Activated CD8-positive, alpha-beta T cell treated with anti-CD3 and anti-CD28 coated beads for 36 hours (primary cell): ENCODE data around the gene MAGIX. TPM values are rescaled to one million over a fixed set of nuclear protein-coding genes. Genes with fewer than 3 reads are reported as not detected.
"Not testable (repeated sequence)": the region's sequence is repeated elsewhere in the genome, so short reads cannot be mapped to it uniquely, and the experiment has no call there.

Experiments
- ATAC-seq: fragments of 200-7000 bp; cut with Tn5 transposase; one replicate; pipeline ENCODE4 v1.10.0; 2021; ENCODE audit warnings: mild to moderate bottlenecking, moderate library complexity
- CTCF ChIA-PET: fragments of 350-600 bp; sonication (Branson Sonifier 250); formaldehyde crosslinking; loops from one replicate; lab custom pipeline; 2021; ENCODE audit warnings: antibody characterized with exemption; lab: Charles Lee
- POLR2A ChIA-PET: fragments of 350-600 bp; sonication (Branson Sonifier 250); formaldehyde crosslinking; loops from one replicate; lab custom pipeline; 2021; ENCODE audit warnings: antibody characterized with exemption; lab: Charles Lee
- DNase-seq: peaks from one replicate; pipeline ENCODE4 v3.0.0-alpha.2; 2020
- H3K27ac Mint-ChIP-seq: one replicate; pipeline ENCODE4 v1.8.0; 2021; ENCODE audit warnings: mild to moderate bottlenecking, mixed read lengths
- H3K27me3 Mint-ChIP-seq: one replicate; pipeline ENCODE4 v1.8.0; 2021; ENCODE audit warnings: mixed read lengths
- H3K36me3 Mint-ChIP-seq: one replicate; pipeline ENCODE4 v1.8.0; 2021; ENCODE audit warnings: low read depth, mixed read lengths
- H3K4me1 Mint-ChIP-seq: one replicate; pipeline ENCODE4 v1.8.0; 2021; ENCODE audit warnings: low read depth, mixed read lengths
- H3K4me3 Mint-ChIP-seq: one replicate; pipeline ENCODE4 v1.8.0; 2021; ENCODE audit warnings: mild to moderate bottlenecking, moderate library complexity, mixed read lengths
- H3K9me3 Mint-ChIP-seq: one replicate; pipeline ENCODE4 v1.8.0; 2021; ENCODE audit warnings: mixed read lengths
- CTCF ChIP-seq: fragments of 200-600 bp; IDR thresholded peaks from one replicate; pipeline ENCODE4 v1.8.0; 2022; ENCODE audit warnings: antibody characterized with exemption, mild to moderate bottlenecking
- intact Hi-C: fragments of 100-400 bp; cut with micrococcal nuclease; formaldehyde crosslinking; loops from one replicate; pipeline ENCODE4 v1.10.0; 2022
- total RNA-seq, 2 experiments: library from RNA; stranded (reverse); gene quantifications; one replicate each; pipeline ENCODE4 v1.2.3, GENCODE V29; 2021

The MAGIX gene
- total RNA-seq, 2 experiments from 2014 or later = 0.54 to 0.87 TPM

- peaks cover 23% of the 10 kb centered on the region for H3K4me1 Mint-ChIP-seq
- no peaks in the 10 kb centered on the region for H3K9me3 Mint-ChIP-seq
- TF ChIP-seq CTCF = no peak
- intact Hi-C loops = no loop called here
- no peaks in the 10 kb centered on the region for H3K27me3 Mint-ChIP-seq
- H3K4me3 Mint-ChIP-seq = peak overlapping the region; percentile 85
- ATAC-seq (peak; percentile 81), DNase-seq (peak; percentile 89)
- POLR2A ChIA-PET = interaction anchor here (1.4 to 1.5 kb wide), 2 partner anchors 11 to 13 kb away, joined by 3 to 6 read pairs; no protein-coding TSS in a partner anchor
- CTCF ChIA-PET = interaction anchor here (0.8 to 2.0 kb wide), 2 partner anchors 16 to 19 kb away, joined by 3 to 6 read pairs; no protein-coding TSS in a partner anchor
- H3K36me3 Mint-ChIP-seq = peaks cover 31% of the 10 kb centered on the region
- H3K27ac Mint-ChIP-seq = peak overlapping the region; percentile 93
These were observed 9.8 kb downstream of the MAGIX start for GRCh38 chrX:49172280-49172780.

GRCh38 chrX:49173544-49173943 is 11.0 kb downstream of the MAGIX start:
- H3K27ac Mint-ChIP-seq, CTCF ChIA-PET, H3K9me3 Mint-ChIP-seq, H3K27me3 Mint-ChIP-seq, intact Hi-C loops, ATAC-seq, DNase-seq: not testable (repeated sequence)
- peaks cover 35% of the 10 kb centered on the region for H3K36me3 Mint-ChIP-seq
- H3K4me3 Mint-ChIP-seq = peak overlapping the region; percentile 85
- POLR2A ChIA-PET = interaction anchor here (1.5 to 1.6 kb wide), 2 partner anchors 9 to 12 kb away, joined by 6 read pairs; no protein-coding TSS in a partner anchor
- H3K4me1 Mint-ChIP-seq = peaks cover 19% of the 10 kb centered on the region

GRCh38 chrX:49174723-49175122 is 12.2 kb downstream of the MAGIX start:
- H3K4me3 Mint-ChIP-seq = no peak overlapping the region
- peaks cover 41% of the 10 kb centered on the region for H3K36me3 Mint-ChIP-seq
- H3K9me3 Mint-ChIP-seq = no peaks in the 10 kb centered on the region
- intact Hi-C loops = no loop called here
- peaks cover 19% of the 10 kb centered on the region for H3K4me1 Mint-ChIP-seq
- H3K27me3 Mint-ChIP-seq = no peaks in the 10 kb centered on the region
- ATAC-seq (no peak), DNase-seq (no peak)
- POLR2A ChIA-PET = interaction anchor here (1.6 kb wide), 1 partner anchor 8 kb away, joined by 6 read pairs; no protein-coding TSS in a partner anchor
- no peak overlapping the region for H3K27ac Mint-ChIP-seq
- no peak for TF ChIP-seq CTCF
- CTCF ChIA-PET = no interaction called here

- Mint-ChIP-seq H3K4me1 (peaks cover 19% of the 10 kb centered on the region), H3K27ac (no peak overlapping the region), H3K9me3 (no peaks in the 10 kb centered on the region), H3K36me3 (peaks cover 46% of the 10 kb centered on the region), H3K4me3 (no peak overlapping the region), H3K27me3 (no peaks in the 10 kb centered on the region)
- ChIA-PET POLR2A (interaction anchor here (1.5 kb wide), 1 partner anchor 9 kb away, joined by 3 read pairs; no protein-coding TSS in a partner anchor), CTCF (no interaction called here)
- intact Hi-C loops = no loop called here
- peak; percentile 31 for DNase-seq
- TF ChIP-seq CTCF = no peak
- ATAC-seq = no peak
These were observed 13.1 kb downstream of the MAGIX start for GRCh38 chrX:49175435-49176274.

GRCh38 chrX:49176421-49177326 is 14.1 kb downstream of the MAGIX start:
- peaks cover 19% of the 10 kb centered on the region for H3K4me1 Mint-ChIP-seq
- no peak overlapping the region for H3K27ac Mint-ChIP-seq
- intact Hi-C loops = no loop called here
- no peak for TF ChIP-seq CTCF
- ChIA-PET CTCF (no interaction called here), POLR2A (interaction anchor here (1.5 kb wide), 1 partner anchor 10 kb away, joined by 3 read pairs; no protein-coding TSS in a partner anchor)
- no peaks in the 10 kb centered on the region for H3K9me3 Mint-ChIP-seq
- no peaks in the 10 kb centered on the region for H3K27me3 Mint-ChIP-seq
- no peak for ATAC-seq
- DNase-seq = no peak
- no peak overlapping the region for H3K4me3 Mint-ChIP-seq
- H3K36me3 Mint-ChIP-seq = peaks cover 48% of the 10 kb centered on the region
